ENCODE measurements around the gene C1orf141.

DNA sequence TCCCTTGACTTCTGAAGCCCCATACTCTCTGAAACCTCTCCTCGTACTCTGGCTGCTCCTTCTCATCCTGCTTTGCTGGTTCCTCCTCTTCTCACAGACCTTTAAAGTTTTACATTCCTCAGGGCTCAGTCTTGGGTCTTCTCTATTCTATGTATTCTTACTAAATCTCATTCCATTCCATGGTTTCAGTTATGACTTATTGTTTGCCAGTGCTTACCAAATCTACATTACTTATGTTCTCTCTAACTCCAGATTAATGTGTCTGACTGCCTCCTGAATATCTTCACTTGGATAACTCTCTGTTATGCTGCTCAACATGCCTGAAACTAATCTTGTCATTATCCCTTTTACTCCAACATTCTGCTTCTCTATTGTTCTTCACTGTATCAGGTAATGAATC is 75.4 kb downstream of the C1orf141 start:
- no peak for TF ChIP-seq POLR2A (IDR thresholded peaks at IDR 0.05)
- TF ChIP-seq, protein P1, sequence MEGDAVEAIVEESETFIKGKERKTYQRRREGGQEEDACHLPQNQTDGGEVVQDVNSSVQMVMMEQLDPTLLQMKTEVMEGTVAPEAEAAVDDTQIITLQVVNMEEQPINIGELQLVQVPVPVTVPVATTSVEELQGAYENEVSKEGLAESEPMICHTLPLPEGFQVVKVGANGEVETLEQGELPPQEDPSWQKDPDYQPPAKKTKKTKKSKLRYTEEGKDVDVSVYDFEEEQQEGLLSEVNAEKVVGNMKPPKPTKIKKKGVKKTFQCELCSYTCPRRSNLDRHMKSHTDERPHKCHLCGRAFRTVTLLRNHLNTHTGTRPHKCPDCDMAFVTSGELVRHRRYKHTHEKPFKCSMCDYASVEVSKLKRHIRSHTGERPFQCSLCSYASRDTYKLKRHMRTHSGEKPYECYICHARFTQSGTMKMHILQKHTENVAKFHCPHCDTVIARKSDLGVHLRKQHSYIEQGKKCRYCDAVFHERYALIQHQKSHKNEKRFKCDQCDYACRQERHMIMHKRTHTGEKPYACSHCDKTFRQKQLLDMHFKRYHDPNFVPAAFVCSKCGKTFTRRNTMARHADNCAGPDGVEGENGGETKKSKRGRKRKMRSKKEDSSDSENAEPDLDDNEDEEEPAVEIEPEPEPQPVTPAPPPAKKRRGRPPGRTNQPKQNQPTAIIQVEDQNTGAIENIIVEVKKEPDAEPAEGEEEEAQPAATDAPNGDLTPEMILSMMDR (IDR thresholded peaks at IDR 0.05), result no peak

Measured in right lobe of liver (tissue), 4 donors.